ENCODE measurements around the gene CGREF1. TPM values are rescaled to one million over a fixed set of nuclear protein-coding genes. Genes with fewer than 3 reads are reported as not detected.

The CGREF1 gene
- total RNA-seq, 2 experiments from 2014 or later: 1.1 to 2.5 TPM

DNA sequence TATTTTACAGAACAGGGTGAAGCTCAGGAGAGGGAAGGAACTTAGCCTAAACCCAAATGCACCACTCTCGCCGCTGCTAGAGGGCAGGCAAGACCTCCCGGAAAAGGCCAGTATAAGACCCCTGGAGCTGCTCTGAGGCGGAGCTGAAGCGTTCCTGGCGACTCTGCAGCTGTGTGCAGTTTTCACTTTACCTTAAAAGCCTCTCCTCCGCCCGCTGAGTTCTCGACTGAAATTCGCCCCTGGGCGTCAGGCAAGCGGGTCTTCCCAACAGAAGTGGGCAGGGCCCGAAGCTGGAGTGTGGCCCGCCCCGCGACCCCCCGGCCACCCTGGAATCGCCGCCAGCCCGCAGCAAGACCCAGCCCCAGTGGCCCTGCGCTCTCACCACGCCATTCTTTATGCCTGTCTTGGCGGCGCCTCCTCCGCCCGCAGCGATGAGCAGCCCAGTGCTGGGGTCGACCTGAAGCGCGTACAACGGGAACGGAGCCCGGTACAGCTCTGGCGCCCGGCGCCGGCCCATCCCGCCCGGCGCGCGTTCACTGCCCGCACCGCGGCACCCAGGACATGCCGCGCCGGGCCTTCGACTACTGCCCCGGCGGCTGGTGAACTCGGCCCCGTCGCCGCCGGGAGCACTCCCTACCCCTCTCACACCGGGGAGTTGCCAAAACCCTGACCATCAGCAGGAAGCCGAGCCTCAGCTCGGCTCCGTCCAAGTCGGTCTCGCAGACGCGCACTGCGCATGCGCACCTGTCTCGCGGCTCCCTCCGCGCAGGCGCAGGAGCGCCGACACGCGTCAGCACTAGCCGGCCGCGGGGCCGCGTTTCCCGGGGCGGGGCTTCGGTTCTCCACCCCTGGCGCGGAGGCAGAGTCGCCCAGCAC lies 15.2 kb upstream of the CGREF1 start, which contains the start of gene PREB:
Gene PREB (minus strand): TSS at position 732 of the 876 bp plus-strand sequence. CDS start 215 bp downstream, at position 517.
- Mint-ChIP-seq H3K27ac (peak within 1 kb of the TSS; percentile 97), H3K4me1 (peaks cover 26% of the 10 kb centered on the region)

DNA sequence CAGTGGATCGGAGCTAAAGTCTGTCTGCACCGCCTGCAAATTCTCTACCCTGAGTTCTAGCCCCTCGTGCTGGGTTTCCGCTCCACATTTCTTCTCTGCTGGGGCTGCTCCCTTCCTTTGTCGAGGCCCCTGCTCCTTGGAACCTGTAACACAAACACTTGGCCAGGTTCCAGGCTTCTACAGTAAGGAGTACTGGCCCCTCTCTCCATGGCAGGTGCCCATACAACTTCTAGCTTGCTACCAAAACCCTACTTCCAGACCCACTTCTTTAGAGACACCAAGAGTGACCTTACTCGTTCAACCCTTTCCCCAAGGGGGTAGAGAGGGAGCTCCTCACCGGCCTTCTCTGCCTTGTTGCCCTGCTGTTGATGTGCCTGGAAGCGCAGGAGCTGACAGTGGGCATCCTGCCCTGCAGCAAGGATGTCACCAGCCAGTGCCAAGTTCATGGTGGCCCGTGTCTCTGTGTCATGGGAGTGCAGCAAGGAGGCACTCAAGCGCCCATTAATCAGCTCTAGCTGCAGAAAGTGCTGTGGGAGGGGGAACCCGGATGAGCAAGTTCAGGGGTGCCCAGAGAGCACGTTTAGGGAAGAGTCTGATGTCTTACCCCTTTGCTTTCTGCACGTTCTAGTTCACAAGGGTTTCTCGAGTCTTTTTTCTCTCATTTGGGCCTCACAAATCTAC lies 14.4 kb upstream of the CGREF1 start:
- no peaks in the 10 kb centered on the region for H3K9me3 Mint-ChIP-seq (ENCODE audit: low read depth)
- CTCF ChIA-PET: interaction anchor here (0.8 to 3.3 kb wide), 18 partner anchors 9 to 171 kb away, joined by 3 to 32 read pairs (median 4); partner anchors contain the start of genes ABHD1, AGBL5 and TRIM54
- ATAC-seq (no peak), DNase-seq (peak; percentile 52)
- H3K27ac Mint-ChIP-seq: peak overlapping the region; percentile 82
- peak overlapping the region; percentile 93 for H3K4me3 Mint-ChIP-seq
- H3K36me3 Mint-ChIP-seq: peaks cover 12% of the 10 kb centered on the region
- no peaks in the 10 kb centered on the region for H3K27me3 Mint-ChIP-seq
- peaks cover 26% of the 10 kb centered on the region for H3K4me1 Mint-ChIP-seq

More for the DNA sequence above, 15.2 kb upstream of the CGREF1 start, which contains the start of gene PREB:
- H3K36me3 Mint-ChIP-seq: peaks cover 12% of the 10 kb centered on the region
- H3K27me3 Mint-ChIP-seq: no peaks in the 10 kb centered on the region
- CTCF ChIA-PET: interaction anchor here (0.8 to 3.3 kb wide), 20 partner anchors 8 to 287 kb away, joined by 3 to 32 read pairs (median 4); partner anchors contain the start of genes ABHD1, AGBL5 and TRIM54
- H3K4me3 Mint-ChIP-seq: peak within 1 kb of the TSS; percentile 93
- no peaks in the 10 kb centered on the region for H3K9me3 Mint-ChIP-seq (ENCODE audit: low read depth)
- peak; percentile 98 for ATAC-seq
- DNase-seq: peak; percentile 99

DNA sequence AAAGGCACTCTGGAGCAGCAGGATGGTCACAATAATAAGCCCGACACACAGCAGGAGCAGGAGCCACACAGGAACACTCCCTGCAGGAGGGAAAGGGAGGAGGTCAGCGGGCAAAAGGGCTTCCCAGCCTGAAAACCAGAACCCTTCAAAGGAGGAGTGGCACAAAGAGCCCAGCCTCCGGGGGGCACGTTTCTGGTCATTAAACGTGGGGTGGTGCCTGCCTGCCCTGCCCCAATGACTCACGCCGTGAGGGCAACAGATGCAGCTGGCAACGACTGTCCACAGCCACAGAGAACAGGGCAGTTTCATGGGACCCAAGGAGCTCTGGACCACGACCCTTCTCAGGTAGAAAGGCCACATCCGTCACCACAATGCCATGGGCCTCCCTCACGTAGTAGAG lies 12.5 kb upstream of the CGREF1 start:
- Mint-ChIP-seq H3K4me1 (peaks cover 26% of the 10 kb centered on the region), H3K36me3 (peaks cover 12% of the 10 kb centered on the region), H3K27me3 (no peaks in the 10 kb centered on the region), H3K9me3 (ENCODE audit: low read depth) (no peaks in the 10 kb centered on the region), H3K4me3 (no peak overlapping the region), H3K27ac (no peak overlapping the region)
- no peak for ATAC-seq
- CTCF ChIA-PET: no interaction called here
- DNase-seq: no peak

DNA sequence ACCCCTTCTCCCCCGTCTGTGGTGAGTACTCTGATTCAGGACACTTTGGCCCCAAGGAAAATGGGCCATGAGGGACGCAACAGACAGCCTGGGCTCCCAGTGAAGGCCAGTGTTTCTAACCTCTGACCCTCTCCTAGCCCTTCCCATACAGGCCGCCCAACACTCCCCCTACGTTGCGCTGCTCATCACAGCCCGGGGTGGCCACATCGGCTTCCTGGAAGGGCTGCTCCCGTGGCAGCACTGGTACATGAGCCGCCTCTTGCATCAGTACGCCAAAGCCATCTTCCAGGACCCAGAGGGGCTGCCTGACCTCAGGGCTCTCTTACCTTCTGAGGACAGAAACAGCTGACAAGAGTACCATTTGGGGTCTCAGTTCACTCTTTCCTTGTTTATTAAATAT lies 11.5 kb upstream of the CGREF1 start:
- peaks cover 23% of the 10 kb centered on the region for H3K4me1 Mint-ChIP-seq
- H3K27me3 Mint-ChIP-seq: no peaks in the 10 kb centered on the region
- CTCF ChIA-PET: no interaction called here
- H3K4me3 Mint-ChIP-seq: no peak overlapping the region
- no peaks in the 10 kb centered on the region for H3K9me3 Mint-ChIP-seq (ENCODE audit: low read depth)
- ATAC-seq: no peak
- DNase-seq: no peak
- peaks cover 12% of the 10 kb centered on the region for H3K36me3 Mint-ChIP-seq
- no peak overlapping the region for H3K27ac Mint-ChIP-seq

DNA sequence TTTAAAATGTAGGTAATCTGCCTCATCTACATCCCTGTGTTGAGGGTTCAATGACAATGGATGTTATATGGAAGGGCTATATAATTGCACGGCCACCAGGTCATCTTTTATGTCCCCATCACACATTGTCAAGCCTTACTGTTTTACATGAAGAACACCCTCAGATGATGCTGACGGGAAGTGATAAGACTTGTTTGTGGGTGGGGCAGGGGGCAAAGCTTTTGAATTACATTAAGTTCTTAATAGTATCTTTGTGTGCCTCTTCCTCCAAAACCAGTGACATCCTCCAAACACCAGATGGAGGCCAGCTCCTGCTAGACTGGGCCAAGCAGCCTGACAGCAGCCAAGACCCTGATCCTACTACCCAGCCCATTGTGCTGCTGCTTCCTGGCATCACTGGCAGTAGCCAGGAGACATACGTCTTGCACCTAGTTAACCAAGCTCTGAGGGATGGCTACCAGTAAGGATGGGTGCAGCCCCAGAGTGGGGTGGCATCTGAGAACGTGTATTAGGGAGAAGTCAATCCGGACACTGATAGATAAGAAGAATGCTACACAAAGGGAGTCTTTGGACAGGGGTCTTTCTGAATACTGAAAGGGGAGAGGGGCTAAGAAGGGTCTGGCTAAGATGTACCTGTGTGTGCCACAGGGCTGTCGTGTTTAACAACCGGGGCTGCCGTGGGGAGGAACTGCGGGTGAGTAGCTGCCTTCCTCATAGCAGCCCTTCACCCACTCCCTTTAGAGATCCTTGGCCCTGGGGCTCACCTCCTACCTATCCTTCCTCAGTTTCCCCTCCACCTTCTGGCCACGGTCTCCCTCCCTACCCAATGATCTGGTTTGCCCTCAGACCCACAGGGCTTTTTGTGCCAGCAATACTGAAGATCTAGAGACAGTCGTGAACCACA lies 10.0 kb upstream of the CGREF1 start:
- ATAC-seq: no peak
- DNase-seq: no peak
- Mint-ChIP-seq H3K36me3 (peaks cover 10% of the 10 kb centered on the region), H3K4me3 (no peak overlapping the region), H3K4me1 (peaks cover 18% of the 10 kb centered on the region), H3K27ac (no peak overlapping the region), H3K27me3 (no peaks in the 10 kb centered on the region), H3K9me3 (ENCODE audit: low read depth) (no peaks in the 10 kb centered on the region)
- CTCF ChIA-PET: no interaction called here

DNA sequence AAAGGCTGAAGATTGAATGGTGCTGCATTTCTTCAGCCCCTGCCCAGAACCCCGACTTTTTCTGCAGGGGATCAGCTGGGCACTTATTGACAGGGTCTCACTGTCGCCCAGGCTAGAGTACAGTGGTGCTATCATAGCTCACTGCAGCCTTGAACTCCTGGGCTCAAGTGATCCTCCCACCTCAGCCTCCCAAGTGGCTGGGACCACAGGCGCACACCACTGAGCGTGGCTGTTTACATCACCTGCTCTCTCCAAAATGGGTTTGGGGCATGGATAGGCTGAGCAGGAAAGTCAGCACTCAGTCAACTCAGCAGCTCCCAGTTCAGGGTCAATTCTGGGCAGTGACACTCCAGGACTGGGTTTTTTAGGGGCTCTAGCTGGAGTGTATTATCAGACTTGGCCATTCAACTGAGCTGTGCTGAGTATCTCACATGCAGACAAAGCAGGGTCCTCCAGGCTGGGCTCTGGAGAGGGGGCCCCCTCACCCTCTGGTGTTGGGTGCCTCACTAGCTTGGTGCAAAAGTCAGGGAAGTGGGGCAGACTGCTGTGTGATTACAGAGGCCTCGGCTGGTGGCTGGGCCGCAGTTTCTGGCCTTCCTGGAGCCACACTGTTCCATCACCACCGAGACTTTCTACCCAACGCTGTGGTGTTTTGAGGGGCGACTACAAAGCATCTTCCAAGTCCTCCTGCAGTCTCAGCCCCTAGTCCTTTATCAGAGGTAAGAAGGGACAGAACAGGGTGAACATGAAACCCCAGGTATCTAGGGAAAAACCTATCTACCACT lies 9.1 kb upstream of the CGREF1 start:
- CTCF ChIA-PET: interaction anchor here (1.4 kb wide), 1 partner anchor 41 kb away, joined by 3 read pairs; the partner anchor contains the start of gene KHK
- H3K4me1 Mint-ChIP-seq: peaks cover 15% of the 10 kb centered on the region
- H3K9me3 Mint-ChIP-seq (ENCODE audit: low read depth): no peaks in the 10 kb centered on the region
- DNase-seq (no peak), ATAC-seq (no peak)
- H3K4me3 Mint-ChIP-seq: no peak overlapping the region
- H3K36me3 Mint-ChIP-seq: peaks cover 10% of the 10 kb centered on the region
- H3K27ac Mint-ChIP-seq: no peak overlapping the region
- H3K27me3 Mint-ChIP-seq: peaks cover 1% of the 10 kb centered on the region

DNA sequence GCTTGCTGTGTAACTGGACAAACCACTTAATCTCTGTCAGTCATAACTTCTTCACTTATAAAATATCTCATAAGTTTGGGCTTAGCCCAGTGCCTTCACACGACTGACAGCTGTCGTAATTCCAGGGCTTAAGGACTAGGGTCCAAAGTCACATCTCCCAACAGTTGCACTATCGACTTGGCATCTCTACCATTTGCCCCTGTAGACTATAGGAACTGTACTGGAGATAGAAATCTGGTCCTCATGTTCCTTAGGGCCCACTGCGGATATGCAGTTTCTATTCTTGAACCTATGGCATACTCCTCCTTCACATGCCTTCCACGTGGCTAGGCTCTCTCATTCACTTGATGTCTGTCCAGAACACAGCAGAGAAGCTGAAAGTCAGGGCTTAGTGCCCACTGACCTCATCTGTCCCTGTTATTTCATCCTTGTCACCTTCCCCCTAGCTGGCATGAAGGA lies 7.4 kb upstream of the CGREF1 start:
- Mint-ChIP-seq H3K4me1 (peaks cover 8% of the 10 kb centered on the region), H3K9me3 (ENCODE audit: low read depth) (no peaks in the 10 kb centered on the region), H3K27ac (no peak overlapping the region), H3K36me3 (peaks cover 6% of the 10 kb centered on the region), H3K27me3 (peaks cover 11% of the 10 kb centered on the region), H3K4me3 (no peak overlapping the region)
- no peak for DNase-seq
- no peak for ATAC-seq
- CTCF ChIA-PET: interaction anchor here (1.2 to 3.4 kb wide), 2 partner anchors 8 to 305 kb away, joined by 3 to 32 read pairs; partner anchors contain the start of gene PREB

DNA sequence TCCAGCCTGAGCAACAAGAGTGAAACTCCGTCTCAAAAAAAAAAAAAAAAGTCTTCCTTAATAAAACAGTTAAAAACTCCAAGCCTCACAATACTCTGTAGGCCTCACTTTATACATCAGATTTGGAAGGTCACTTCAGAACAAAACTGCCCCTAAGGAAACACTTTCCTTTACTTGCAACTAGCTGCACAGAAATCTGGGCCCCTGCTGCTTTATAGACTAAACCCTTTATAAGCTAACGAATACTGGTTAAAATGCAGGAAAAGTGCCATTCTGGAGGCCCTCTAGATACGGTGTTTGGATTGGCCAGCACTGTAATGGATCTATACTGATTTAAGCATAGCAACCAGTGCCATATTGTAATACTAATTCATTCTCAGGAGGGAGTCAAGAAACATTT lies 6.2 kb upstream of the CGREF1 start:
- H3K27me3 Mint-ChIP-seq: peaks cover 18% of the 10 kb centered on the region
- H3K27ac Mint-ChIP-seq: no peak overlapping the region
- CTCF ChIA-PET: interaction anchor here (1.2 to 3.4 kb wide), 3 partner anchors 9 to 306 kb away, joined by 3 to 32 read pairs (median 7); partner anchors contain the start of gene PREB
- H3K36me3 Mint-ChIP-seq: peaks cover 3% of the 10 kb centered on the region
- no peak overlapping the region for H3K4me3 Mint-ChIP-seq
- H3K4me1 Mint-ChIP-seq: peaks cover 8% of the 10 kb centered on the region
- DNase-seq: no peak
- no peak for ATAC-seq
- H3K9me3 Mint-ChIP-seq (ENCODE audit: low read depth): no peaks in the 10 kb centered on the region

DNA sequence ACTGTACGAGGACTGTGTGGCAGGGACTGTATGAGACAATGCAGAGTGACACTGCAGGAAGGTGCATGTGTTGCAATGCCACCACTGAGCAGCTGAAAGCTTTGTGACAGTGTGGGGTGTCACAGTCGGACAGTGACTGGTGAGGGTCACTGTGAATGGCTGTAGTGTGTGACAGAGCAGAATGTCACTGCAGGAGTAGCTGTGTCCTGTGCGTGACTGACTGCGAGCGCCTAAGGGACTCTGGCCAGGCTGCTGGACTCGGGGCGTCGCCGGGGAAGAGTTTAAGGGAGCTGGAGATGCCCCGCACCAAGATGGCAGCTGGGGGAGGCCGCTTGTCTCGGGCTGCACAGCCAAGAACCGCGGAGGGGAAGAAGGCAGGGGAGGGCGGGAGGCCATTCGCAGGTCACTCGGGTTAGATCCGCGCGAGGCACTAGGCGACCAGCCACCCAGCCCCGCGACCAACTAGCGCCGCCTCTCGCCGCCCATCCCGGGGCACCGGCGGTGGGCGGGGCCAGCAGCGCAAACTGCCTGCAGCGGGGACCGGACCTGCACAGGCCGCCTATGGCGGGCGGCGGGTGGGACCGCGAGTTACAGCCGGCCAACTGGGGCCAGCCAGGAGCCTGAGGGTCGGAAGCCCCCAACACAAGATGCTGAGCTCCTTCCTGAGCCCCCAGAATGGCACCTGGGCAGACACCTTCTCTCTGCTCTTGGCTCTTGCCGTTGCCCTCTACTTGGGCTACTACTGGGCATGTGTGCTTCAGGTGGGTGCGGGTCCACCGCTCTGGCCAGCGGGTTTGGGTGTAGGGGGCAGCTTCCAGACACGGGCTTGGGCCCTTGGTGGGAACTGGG lies 4.6 kb upstream of the CGREF1 start, which contains the start of gene ABHD1:
Gene ABHD1 (plus strand): TSS at position 514 of the 849 bp plus-strand sequence. CDS start 134 bp downstream, at position 648.
- ATAC-seq (peak; percentile 92), DNase-seq (peak; percentile 64)
- Mint-ChIP-seq H3K9me3 (ENCODE audit: low read depth) (no peaks in the 10 kb centered on the region), H3K27me3 (peaks cover 29% of the 10 kb centered on the region), H3K4me1 (peaks cover 16% of the 10 kb centered on the region), H3K4me3 (peak within 1 kb of the TSS; percentile 79), H3K36me3 (no peaks in the 10 kb centered on the region), H3K27ac (peak within 1 kb of the TSS; percentile 41)
- CTCF ChIA-PET: interaction anchor here (0.7 to 3.4 kb wide), 11 partner anchors 10 to 180 kb away, joined by 3 to 32 read pairs (median 3); partner anchors contain the start of genes KHK and PREB

DNA sequence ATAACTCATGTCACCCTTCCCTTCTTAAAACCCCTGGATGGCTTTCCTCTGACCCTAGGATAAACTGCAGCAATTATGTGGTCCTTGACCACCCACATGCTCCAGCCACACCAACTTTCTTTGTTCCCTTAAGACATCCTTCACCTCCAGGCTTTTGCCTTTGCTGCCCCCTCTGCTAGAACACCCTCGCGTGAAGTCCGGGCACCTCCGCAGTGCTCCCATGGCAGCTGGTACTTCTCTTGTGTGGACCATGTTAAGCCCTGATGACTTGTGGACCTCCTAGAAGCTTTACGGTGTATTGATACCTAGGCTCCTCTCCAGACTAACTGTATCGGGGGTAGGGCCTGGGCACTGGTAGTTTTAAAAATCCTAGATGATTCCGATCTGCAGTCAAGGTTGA lies 3.9 kb upstream of the CGREF1 start:
- DNase-seq: no peak
- H3K9me3 Mint-ChIP-seq (ENCODE audit: low read depth): no peaks in the 10 kb centered on the region
- peaks cover 16% of the 10 kb centered on the region for H3K4me1 Mint-ChIP-seq
- no peaks in the 10 kb centered on the region for H3K36me3 Mint-ChIP-seq
- no peak for ATAC-seq
- H3K4me3 Mint-ChIP-seq: peak overlapping the region; percentile 79
- H3K27me3 Mint-ChIP-seq: peaks cover 34% of the 10 kb centered on the region
- H3K27ac Mint-ChIP-seq: no peak overlapping the region
- CTCF ChIA-PET: interaction anchor here (0.7 to 3.4 kb wide), 6 partner anchors 11 to 161 kb away, joined by 3 to 32 read pairs (median 3); partner anchors contain the start of gene PREB

DNA sequence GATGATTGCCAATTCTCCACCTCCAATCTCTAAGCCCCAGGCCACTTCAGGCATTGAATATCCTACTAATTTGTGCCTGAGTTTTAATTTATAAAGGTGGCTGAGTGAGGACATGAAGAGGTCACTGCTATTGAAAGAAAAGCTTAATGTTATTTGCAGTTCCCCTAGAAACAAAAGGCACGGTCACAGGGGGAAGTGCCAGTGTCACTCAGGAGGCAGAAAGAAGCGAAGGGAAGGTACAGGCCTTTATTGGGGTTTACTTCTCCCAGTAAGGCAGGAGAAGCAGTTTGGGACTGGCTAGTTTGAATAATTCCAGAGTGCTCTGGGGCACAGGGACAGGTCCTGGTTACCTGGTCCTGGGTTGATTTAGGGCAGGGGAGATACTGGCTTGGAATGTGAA lies 3.0 kb upstream of the CGREF1 start:
- Mint-ChIP-seq H3K9me3 (ENCODE audit: low read depth) (no peaks in the 10 kb centered on the region), H3K4me1 (peaks cover 16% of the 10 kb centered on the region), H3K27ac (no peak overlapping the region), H3K4me3 (no peak overlapping the region), H3K36me3 (no peaks in the 10 kb centered on the region), H3K27me3 (peaks cover 36% of the 10 kb centered on the region)
- ATAC-seq (no peak), DNase-seq (no peak)
- CTCF ChIA-PET: no interaction called here
